Measurements from ENCODE around the gene CUL5.
A peak's percentile ranks its signal among the peaks of the same experiment; 100 is the strongest.
"Not testable (repeated sequence)": the region's sequence is repeated elsewhere in the genome, so short reads cannot be mapped to it uniquely, and the experiment has no call there.

The CUL5 gene

GRCh38 chr11:108117746-108118371, 109.2 kb downstream of the CUL5 start:
- DNase-seq = peak in 3 of 4 experiments; percentile 9 to 66 (median 58)

- DNase-seq = not testable (repeated sequence)
Measured at GRCh38 chr11:108120936-108121273, 112.2 kb downstream of the CUL5 start.

GRCh38 chr11:108121274-108122155, 112.8 kb downstream of the CUL5 start, which contains the start of gene ACAT1:
Gene ACAT1 (plus strand): TSS chr11:108121567. CDS start chr11:108121607, 40 bp downstream.
- DNase-seq = peak; percentile 95 to 99 (median 98)

- DNase-seq = peak in 2 of 4 experiments; percentile 6 to 14
Measured at GRCh38 chr11:108122166-108122628, 113.5 kb downstream of the CUL5 start.

- DNase-seq = no peak
Measured at GRCh38 chr11:108125096-108125495, 116.4 kb downstream of the CUL5 start.

- DNase-seq = no peak
Measured at GRCh38 chr11:108128772-108129171, 120.1 kb downstream of the CUL5 start.

- DNase-seq = no peak
Measured at GRCh38 chr11:108131993-108132392, 123.3 kb downstream of the CUL5 start.

GRCh38 chr11:108132993-108133538, 124.4 kb downstream of the CUL5 start:
- not testable (repeated sequence) for DNase-seq

- no peak for DNase-seq
Measured at GRCh38 chr11:108135845-108136544, 127.3 kb downstream of the CUL5 start.

GRCh38 chr11:108137212-108137611, 128.5 kb downstream of the CUL5 start:
- DNase-seq = no peak

GRCh38 chr11:108142304-108142703, 133.6 kb downstream of the CUL5 start:
- DNase-seq = no peak

- no peak for DNase-seq
Measured at GRCh38 chr11:108144615-108145014, 135.9 kb downstream of the CUL5 start.

GRCh38 chr11:108147150-108147549, 138.5 kb downstream of the CUL5 start:
- DNase-seq = no peak

- no peak for DNase-seq
Measured at GRCh38 chr11:108148556-108148955, 139.9 kb downstream of the CUL5 start.

GRCh38 chr11:108154591-108154990, 145.9 kb downstream of the CUL5 start:
- DNase-seq = no peak
